GM21423 (cell line): ENCODE measurements around the gene ADSS2.

Source experiments
- ATAC-seq: cut with Tn5 transposase; IDR thresholded peaks from one replicate; pipeline ENCODE4 v1.9.1; 2021; ENCODE audit warnings: mild to moderate bottlenecking, moderate library complexity; ENCODE audit not compliant: unreplicated experiment

ADSS2 gene

DNA sequence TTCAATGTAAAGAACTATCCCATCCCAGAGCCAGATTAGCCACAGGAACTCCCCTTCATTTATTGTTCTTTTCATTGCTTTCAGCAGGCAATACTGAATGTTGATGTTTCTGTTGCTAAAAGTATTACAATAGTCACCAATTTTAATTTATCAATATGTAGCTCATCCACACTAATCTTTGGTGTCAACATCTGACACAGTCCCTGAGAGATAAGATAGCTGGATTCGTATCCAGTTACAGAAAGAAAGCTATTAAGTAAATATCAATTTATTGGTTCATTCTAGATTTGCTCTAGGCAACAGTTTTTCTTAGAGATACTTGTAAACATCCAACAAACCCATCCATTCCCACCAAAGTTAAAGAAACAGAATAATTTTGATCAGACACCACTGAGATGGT lies 4.7 kb downstream of the ADSS2 start:
- no peak for ATAC-seq

DNA sequence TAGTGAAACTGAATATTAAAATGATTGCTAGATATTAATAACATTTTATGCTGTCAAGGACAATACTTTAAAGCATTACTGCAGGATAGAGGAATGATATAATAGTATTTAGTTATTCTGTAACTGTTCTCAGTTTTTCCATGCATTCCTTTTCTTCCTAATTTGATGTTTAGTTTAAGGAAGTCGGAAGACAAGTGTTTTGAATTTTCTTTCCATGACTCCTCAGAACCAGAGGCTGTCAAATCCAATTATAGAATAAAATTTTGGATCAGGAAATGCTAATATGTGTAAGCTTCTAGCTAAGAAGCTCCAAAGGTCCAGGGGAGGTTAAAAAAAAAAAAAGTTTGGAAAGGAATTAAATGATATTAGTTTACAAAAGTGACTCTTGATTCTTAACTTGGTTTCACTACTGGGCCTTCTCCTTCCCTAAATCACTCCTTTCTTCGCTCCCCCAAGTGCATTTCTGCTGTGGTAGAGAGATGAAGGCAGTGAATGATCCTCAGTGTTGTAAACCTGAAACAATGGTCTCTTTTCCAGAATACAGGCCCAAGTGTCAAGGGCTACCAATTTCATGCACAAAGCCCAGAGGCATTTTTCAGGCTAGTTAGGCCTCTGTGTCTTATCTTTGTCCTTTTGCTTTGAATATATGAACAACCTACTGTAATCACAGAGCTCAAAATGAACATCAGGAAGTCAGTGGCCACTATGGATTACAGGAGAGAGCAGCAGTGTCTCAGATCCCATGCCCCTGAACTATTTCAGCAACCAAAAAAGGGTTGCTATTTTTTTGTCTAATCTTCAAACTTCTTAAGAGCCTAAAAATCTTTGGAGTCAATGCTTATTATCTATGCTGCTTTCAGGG lies 6.2 kb downstream of the ADSS2 start:
- no peak for ATAC-seq

DNA sequence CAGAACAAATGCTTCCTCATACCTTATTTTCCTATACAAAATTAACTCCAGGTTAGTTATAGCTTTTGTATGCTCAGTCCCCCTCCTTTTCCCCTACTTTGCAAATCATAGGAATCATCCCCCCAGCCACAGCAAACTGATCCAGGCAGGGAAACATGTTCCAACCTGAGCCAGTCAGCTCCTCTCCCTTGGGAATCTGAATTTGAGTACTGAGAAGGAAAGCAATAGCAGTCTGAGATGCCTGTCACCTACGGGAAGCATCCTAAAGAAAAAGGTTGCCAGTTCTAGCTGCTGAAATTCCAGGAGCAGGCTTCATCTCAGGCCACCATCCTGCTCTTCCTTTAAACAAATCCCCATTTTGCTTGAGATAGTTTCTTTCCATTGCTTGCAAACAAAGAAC lies 6.9 kb downstream of the ADSS2 start:
- no peak for ATAC-seq

DNA sequence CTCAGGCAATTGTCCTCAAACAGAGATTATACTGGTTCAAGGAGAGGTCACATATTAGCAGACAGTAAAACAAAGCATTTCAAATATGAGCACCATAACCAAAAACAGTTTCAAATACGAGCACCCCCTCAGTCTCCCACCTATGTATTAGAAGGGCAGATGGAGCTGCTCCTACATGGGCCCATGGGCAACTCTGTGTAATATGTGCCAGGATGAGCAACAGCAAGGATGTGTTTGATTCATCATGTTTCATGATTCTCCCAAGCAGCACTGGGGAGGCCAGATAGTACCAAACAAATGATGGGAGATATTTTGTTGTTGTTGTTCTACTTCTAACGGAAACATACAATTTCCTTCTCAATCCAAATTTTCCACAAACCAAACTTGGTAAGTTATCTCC lies 8.9 kb downstream of the ADSS2 start:
- no peak for ATAC-seq

DNA sequence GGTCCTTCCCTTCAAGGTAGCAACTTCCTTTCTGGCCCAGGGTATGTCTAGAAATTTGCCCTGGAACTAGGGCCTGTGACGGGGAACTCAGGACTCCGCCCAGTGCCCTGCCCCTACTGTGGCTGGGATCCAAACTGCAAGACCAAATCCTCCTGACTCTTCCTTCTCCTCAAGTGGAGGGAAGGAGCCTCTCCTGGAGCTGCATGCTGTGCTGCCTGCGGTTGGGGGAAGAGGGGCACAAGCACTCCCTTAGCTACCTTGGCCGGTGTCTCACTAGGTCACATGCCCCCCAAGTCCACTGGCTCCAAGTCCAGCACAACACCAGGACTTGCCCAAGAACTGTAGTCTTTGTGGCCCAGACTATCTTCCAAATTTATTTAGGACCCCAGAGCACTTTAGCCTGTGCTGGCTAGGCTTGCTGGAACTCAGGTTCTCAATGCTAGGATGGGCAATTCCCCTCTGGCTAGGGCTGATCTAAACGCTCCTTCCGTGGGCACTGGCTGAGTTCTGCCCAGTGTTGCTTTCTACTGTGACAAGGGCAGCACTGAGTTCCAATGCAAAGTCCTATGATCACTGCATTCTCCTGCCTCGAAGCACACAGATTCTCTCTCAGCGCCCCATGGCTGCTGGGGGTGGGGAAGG lies 12.2 kb downstream of the ADSS2 start:
- ATAC-seq, result no peak

DNA sequence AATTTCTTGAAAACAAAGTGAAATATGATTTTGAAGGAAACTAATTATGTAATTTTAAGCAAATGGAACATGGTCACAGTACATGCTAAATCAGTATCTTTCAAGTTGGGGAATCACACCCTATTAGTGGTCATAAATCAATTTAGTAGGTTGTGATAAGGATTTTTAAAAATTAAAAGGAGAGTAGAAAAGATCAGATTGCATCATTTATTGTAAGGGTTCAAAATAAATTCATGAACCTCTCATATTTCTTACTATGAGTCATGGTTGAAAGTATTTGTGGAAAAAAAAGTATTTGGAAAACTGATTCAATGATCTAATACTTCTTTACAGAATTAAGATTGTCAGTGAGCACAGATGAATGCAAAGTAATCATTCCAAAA lies 14.6 kb downstream of the ADSS2 start:
- ATAC-seq, result no peak

DNA sequence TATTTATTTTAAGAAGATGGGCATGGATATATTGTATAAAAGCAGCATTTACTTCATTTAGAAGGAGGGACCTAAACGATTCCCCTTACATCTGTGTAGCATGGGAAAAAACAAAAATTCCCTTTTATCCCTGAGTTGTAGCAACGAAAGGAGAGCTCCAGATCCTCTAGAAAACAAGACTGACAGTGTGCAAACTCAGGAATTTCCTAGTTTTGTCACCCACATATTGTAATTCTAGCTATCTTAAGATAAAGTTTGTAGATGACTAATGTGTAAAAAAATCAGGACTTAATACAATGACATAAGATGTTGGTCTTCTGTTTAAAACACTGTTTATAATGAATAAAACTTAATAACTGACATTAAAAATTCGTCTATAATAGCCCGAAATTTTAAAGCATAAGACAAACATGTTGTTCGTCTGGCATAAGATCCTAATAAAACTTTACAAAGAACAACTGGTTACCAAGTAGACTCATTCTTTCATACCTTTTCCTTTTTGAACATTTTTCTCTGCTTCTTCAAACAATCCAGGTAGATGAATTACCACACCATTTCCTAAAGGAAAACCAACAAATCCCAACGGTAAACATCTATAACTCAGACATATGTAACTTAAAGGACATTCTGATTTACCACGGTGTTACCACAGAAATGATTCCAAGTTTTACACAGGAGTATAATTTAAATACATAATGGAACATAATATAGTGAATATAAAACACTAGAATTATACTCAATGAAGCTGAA lies 15.2 kb downstream of the ADSS2 start:
- no peak for ATAC-seq

DNA sequence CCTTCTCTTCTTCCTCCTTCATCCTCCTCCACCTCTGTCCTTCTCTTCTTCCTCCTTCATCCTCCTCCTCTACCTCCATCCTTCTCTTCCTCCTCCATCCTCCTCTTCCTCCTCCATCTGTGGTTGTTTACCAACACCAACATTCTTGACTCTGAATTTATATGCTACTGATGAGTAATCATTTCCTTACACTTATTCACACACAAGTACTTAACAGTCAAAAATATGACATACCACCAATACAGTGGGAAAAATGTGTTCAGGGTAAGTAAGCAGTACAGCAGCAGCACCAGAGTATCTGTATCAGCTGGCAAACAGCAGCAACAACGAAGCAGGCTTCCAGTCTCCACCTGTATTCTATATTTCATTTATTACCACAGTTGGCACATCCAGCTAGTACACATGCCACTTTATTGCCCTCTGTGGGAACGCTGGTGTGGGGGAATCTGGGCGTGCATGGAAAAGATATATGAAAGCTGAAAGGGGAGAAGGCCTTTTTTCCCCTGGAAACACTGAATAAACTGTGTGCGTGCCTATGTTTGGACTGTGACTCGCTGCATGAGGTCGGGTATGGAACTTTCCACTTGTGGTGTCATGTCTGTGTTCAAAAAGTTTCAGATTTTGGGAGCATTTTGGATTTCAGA lies 16.0 kb downstream of the ADSS2 start:
- no peak for ATAC-seq

DNA sequence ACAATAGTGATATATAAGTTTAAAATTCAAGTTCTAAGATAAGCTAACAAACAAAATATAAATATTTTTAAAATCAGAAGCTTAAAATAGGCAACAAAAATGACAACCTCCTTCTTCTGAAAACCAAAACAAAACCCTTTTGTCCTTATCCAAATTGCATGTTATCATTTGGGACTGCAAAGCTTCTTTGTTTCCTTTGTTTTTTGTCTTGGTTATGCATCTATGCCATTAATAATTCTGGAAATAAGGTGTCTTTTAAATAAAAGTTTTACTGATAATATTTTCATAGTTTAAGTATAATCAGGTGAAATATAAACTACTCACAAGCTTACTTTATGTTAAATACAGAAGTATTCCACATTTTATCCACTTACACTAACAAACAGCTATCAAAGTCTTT lies 20.5 kb downstream of the ADSS2 start:
- no peak for ATAC-seq

DNA sequence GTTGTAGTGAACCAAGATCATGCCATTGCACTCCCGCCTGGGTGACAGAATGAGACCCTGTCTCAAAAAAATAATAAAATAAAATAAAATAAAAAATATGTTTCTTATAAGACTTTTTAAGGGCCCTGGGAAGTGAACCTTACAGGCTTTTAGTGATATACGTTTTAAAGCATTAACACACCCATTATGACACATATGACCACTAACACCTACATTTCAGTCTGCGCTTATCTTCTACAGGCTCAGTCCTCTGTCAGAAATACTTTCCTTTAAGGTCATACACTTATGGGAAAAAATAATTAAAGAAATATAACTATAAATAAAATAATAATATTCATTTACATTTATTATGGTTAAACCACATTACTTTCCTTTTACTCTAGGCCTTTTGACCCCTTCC lies 21.9 kb downstream of the ADSS2 start:
- no peak for ATAC-seq

DNA sequence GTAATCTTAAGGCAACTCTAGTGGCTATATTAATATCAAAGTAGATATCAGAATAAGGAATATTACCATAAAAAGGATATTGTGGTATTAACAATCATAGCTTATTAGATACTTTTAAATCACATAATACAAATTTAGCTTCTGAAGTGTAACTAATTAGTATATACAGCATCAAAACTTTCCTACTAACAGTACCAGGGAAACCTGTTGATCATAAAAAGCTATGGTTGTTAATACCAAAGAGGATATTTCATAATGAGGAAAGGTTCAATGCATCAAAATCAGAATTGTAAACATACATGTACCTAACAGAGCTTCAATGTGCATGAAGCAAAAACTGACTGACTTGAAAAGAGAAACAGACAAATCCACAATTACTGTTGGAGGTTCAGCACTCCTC lies 24.1 kb downstream of the ADSS2 start:
- ATAC-seq, result no peak

DNA sequence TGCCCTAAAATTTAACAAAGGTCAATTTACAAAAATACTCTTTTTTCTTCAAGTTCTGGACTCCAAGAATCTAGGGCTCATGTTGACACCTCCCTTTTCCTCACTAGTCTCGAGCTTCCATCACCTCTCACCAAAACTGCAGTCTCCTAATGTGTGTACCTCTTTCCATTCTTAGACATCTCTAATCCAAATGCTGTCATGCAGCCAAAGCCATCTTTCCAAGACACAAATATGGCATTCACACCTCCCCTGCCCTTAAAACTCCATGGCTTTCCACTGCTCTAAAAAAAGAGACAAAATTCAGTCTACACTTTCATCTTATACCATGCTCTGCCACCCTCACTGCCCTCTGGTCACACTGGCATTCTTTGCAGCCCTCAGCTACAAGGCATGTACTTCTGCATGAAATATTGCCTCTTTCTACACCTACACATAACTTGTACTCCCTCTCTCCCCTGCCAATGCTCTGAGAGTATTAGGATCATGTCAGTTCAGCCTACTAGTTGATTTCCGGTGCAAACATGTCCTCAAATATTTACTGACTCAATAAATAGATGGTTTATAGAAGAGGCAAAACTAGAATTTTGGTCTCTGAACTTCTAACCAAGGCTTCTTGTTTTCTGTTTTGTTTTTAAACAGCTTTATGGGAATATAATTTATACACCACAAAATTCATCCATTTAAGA lies 26.9 kb downstream of the ADSS2 start:
- no peak for ATAC-seq

DNA sequence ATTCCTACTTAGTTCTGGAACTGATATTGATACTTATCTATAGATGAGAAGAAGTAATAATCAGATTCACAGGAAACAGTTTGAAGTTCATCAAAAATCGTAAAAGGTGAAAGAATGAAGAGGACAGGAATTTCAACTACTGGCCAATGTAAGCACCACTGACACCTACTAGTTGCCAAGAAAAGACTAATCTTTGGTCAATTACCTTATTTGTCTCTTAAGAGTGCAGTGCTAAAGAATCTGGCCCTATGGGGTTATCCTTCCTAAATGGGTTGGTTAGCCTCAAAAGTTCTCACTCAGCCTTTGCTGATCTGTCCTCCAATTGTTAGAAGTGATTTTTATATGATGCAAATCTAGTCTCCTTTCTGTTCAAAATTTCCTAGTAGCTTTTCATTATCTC lies 29.5 kb downstream of the ADSS2 start:
- no peak for ATAC-seq

DNA sequence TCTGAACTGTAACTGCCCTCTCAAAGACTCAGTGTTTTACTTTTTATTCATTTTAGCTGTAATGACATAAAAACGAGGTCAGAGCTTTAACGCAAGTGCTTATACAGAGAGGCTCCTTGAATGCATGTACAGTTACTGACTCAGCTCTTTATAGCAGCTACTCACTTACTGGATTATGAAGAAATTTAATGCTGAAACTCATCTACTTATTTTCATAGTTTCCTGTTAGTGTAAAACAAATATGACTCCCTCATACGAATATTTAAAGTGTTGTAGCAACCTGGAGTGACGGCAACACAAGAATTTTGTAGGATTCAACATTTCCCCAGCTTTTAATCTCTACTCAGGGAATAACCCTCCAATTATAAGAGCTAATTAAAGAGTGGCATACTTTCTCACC lies 32.7 kb downstream of the ADSS2 start:
- ATAC-seq, result no peak

DNA sequence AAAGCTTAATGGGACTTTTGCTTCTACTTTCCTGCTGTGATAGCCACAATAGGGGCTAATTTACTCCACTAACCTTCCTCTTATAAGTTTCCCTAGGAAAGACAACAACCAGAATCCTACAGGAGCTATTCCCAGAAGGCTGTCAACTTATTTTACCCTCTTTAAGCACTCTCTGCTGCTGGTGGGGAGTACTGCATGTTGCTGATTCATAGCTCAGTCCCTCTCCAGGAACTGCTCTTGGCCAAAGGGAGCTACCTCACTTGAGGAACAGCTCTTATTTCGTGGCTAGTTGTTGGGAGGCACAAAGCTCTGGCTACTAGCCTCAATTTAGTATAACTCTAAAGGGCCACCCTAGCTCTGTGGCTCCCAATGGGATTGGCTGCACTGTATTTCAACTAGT lies 37.2 kb downstream of the ADSS2 start:
- no peak for ATAC-seq

DNA sequence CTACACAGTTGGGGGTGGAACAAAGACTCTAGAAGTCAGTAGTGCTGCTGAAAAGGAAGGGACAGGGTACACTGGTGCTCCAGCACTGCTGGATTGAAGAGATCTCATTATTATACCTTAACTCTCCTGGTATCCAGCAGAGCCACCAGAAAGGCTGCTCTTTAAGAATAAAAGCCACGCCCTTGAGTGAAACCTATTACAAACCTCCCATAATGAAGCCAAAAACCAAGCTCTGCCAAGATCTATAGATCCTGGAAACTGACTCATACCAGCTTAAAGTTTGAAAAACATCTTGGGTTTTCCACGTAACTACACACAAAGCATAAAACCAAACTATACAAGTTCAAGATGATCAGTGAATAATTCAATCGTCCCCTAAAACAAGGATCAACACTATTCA lies 38.0 kb downstream of the ADSS2 start:
- no peak for ATAC-seq

DNA sequence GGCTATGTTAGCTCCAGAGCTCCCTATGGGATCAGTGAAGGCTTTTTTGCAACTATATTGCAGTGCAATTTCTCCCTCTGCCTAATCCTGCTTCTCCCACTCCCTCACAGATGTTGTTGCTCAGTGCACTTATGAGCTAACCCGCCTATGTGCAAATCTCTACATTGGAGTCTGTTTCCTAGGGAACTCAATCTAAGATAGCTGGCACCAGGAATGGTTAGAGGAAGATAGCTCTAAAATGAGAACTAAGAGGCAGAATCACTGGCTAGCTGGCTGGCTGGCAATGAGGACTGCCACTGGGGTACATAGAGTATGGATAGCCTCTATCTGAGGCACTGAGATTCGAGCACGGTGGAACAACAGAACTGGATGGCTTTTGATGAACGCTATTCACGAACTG lies 39.5 kb downstream of the ADSS2 start:
- no peak for ATAC-seq

DNA sequence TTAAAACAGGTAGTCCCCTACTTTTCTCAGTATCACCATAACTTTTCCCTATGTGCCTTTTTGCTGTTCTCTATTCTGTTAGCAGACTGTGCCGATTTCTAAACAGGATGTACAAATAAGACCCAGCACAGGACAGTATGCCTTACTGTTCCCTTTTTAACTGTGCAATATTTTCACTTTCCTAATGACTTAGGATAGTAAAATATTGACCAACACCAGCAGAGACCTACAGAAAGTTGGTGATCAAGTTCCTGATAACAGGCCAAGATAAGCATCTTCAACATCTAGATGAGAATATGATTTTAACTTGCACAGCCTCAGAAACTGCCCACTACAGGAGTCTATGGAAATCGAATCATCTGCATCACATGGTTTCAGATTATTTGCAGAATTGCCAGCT lies 42.0 kb downstream of the ADSS2 start:
- ATAC-seq, result peak; percentile 84

DNA sequence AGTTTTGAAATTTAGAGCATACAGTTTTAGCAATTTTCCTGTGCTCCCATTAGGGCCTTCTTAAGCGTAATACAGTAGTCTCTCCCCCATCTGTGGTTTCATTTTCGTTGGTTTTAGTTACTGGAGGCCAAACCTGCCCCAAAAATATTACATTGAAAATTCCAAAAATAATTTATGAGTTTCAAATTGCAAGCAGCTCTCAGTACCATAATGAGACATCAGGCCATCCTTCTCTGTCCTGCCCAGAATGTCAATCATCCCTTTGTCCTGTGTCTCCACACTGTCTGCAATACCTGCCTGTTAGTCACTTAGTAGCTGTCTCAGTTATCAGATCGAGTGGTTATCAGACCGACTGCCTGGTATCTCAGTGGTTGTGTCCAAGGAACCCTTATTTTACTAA lies 45.4 kb downstream of the ADSS2 start:
- peak; percentile 77 for ATAC-seq

DNA sequence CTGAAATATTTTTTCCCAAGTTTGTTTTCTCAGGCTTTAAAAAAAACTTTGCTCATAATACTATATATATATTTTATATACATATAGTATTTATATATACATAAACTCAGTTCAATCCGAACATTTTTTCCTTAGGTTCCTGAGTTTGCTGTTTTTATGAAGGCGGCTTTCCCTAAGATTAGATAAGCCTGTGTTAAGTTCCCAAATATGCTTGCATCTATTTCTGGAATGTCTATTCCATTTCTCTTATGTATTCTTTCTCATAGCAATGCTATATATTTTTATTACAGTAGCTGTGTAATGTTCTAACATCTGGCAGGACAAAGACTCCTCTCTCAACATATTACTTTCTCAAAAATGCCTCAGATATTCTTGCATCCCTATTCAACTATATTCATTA lies 45.9 kb downstream of the ADSS2 start:
- ATAC-seq, result no peak

DNA sequence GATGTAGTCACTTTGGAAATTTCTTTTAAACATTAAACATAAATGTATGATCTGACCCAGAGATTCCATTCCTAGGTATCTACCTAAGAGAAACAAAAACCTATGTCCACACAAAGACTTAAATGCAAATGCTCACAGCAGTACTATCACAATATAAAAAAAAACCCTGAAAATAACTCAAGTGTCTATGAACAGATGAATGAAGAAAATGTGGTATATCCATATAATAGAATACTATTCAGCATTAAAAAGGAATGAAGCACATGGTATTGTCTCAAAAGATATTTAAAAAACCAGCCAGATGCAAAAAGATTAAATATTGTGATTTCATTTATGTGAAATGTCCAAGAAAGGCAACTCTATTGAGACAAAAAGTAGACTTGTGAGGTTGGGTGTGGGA lies 48.3 kb downstream of the ADSS2 start:
- ATAC-seq, result no peak
